NCI-H1694 (cell line): ENCODE measurements around the gene ENO2.

Experiments used
- DNase-seq: peaks from one replicate; lab custom pipeline; 2025; lab: John Stamatoyannopoulos, UW

Gene ENO2

DNA sequence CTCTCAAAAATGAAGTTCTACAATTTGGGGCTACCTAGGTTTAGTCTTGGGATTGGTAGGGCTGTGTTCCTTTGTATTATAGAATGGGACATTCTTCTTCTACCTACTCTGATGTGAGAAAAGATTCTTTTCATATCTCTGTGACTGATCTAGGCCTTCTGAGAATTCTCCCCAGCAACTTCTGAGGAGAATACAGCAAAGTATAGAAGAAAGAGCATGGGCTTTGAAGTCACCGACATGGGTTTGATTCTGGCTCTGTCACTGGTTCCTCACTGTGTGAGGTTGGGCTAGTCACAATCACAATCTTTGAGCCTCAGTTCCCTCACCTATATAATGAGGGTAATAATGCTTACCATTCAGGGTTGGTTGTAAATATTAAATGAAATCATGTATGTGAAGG, 18.4 kb downstream of the ENO2 start:
- no peak for DNase-seq

- DNase-seq, result no peak
These were observed 19.7 kb downstream of the ENO2 start for GRCh38 chr12:6934110-6934509.

- DNase-seq, result no peak
These were observed 21.2 kb downstream of the ENO2 start for GRCh38 chr12:6935371-6936193.

DNA sequence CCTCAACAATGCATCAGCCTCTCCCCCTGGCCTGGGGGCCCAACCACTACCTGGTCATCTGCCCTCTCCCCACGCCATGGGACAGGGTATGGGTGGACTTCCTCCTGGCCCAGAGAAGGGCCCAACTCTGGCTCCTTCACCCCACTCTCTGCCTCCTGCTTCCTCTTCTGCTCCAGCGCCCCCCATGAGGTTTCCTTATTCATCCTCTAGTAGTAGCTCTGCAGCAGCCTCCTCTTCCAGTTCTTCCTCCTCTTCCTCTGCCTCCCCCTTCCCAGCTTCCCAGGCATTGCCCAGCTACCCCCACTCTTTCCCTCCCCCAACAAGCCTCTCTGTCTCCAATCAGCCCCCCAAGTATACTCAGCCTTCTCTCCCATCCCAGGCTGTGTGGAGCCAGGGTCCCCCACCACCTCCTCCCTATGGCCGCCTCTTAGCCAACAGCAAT, 21.8 kb downstream of the ENO2 start:
- DNase-seq, result no peak

DNA sequence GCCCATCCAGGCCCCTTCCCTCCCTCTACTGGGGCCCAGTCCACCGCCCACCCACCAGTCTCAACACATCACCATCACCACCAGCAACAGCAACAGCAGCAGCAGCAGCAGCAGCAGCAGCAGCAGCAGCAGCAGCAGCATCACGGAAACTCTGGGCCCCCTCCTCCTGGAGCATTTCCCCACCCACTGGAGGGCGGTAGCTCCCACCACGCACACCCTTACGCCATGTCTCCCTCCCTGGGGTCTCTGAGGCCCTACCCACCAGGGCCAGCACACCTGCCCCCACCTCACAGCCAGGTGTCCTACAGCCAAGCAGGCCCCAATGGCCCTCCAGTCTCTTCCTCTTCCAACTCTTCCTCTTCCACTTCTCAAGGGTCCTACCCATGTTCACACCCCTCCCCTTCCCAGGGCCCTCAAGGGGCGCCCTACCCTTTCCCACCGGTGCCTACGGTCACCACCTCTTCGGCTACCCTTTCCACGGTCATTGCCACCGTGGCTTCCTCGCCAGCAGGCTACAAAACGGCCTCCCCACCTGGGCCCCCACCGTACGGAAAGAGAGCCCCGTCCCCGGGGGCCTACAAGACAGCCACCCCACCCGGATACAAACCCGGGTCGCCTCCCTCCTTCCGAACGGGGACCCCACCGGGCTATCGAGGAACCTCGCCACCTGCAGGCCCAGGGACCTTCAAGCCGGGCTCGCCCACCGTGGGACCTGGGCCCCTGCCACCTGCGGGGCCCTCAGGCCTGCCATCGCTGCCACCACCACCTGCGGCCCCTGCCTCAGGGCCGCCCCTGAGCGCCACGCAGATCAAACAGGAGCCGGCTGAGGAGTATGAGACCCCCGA, 22.5 kb downstream of the ENO2 start:
- DNase-seq, result peak; percentile 73

- DNase-seq, result peak; percentile 99
These were observed 23.3 kb downstream of the ENO2 start for GRCh38 chr12:6937481-6938352.

- no peak for DNase-seq
These were observed 24.2 kb downstream of the ENO2 start for GRCh38 chr12:6938353-6939190.

DNA sequence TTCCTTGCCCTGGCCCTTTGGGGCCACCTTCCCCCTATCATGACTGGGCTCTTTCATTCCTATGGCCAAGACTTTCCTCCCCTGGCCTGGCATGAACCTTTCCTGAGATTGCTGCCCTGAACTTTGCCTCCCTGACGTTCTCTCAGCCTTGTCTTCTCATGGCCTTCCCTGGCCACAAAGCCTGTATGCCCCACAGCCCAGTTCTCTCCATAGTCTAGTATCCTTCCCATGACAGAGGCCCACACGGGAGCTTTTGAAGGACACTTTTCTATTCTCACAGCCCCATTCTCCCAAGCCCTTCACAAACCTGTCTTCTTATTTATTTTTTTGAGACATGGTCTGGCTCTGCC, 24.8 kb downstream of the ENO2 start:
- no peak for DNase-seq

DNA sequence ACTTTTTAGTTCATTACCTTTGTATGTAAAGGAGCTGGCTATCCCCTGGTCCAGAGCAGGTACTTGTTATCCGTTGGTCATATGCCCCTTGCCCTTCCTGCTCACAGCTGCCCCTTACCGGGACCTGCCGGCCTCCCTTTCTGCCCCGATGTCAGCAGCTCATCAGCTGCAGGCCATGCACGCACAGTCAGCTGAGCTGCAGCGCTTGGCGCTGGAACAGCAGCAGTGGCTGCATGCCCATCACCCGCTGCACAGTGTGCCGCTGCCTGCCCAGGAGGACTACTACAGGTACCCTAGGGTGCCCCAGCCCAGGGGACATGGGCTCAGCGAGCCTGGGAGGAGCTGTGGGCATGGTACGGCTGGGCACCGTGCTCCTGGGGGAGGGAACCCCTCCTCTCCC, 26.9 kb downstream of the ENO2 start:
- DNase-seq, result no peak

DNA sequence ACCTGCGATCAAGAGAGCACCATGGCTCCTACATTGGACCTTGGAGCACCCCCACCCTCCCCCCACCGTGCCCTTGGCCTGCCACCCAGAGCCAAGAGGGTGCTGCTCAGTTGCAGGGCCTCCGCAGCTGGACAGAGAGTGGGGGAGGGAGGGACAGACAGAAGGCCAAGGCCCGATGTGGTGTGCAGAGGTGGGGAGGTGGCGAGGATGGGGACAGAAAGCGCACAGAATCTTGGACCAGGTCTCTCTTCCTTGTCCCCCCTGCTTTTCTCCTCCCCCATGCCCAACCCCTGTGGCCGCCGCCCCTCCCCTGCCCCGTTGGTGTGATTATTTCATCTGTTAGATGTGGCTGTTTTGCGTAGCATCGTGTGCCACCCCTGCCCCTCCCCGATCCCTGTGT, 27.4 kb downstream of the ENO2 start:
- no peak for DNase-seq

- no peak for DNase-seq
These were observed 27.9 kb downstream of the ENO2 start for GRCh38 chr12:6942331-6942665.

DNA sequence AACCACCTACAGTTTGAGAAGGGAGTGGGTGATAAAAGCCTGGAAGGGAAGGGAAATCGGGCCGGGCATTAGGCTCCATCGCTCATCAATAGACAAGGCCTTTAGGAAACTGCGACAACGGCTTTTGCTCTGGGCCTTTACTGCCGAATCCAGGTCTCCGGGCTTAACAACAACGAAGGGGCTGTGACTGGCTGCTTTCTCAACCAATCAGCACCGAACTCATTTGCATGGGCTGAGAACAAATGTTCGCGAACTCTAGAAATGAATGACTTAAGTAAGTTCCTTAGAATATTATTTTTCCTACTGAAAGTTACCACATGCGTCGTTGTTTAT, 29.0 kb downstream of the ENO2 start:
- DNase-seq, result peak; percentile 95

DNA sequence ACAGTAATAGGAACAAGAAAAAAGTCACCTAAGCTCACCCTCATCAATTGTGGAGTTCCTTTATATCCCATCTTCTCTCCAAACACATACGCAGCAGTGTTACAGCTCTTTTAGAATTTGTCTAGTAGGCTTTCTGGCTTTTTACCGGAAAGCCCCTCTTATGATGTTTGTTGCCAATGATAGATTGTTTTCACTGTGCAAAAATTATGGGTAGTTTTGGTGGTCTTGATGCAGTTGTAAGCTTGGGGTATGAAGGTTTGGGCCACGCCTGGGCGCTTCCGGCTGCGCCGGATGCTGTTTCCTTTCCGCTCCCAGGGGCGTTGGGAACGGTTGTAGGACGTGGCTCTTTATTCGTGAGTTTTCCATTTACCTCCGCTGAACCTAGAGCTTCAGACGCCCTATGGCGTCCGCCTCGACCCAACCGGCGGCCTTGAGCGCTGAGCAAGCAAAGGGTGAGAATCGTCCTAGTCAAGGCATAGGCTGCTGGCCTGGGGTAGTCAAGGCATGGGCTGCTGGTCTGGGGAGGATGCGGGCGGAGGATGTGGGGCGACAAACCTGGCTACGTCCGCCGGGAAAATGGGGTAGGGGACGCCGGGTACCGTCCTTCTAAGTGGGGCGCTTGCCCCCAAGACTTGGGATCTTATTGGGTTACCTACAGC, 29.5 kb downstream of the ENO2 start, which contains the start of the genes C12orf57 and RNU7-1:
Gene C12orf57 (plus strand): TSS at position 301 of the 659 bp plus-strand sequence. CDS start 100 bp downstream, at position 401.
Gene RNU7-1 (plus strand): TSS at position 95 of the 659 bp plus-strand sequence.
- DNase-seq, result peak; percentile 99

DNA sequence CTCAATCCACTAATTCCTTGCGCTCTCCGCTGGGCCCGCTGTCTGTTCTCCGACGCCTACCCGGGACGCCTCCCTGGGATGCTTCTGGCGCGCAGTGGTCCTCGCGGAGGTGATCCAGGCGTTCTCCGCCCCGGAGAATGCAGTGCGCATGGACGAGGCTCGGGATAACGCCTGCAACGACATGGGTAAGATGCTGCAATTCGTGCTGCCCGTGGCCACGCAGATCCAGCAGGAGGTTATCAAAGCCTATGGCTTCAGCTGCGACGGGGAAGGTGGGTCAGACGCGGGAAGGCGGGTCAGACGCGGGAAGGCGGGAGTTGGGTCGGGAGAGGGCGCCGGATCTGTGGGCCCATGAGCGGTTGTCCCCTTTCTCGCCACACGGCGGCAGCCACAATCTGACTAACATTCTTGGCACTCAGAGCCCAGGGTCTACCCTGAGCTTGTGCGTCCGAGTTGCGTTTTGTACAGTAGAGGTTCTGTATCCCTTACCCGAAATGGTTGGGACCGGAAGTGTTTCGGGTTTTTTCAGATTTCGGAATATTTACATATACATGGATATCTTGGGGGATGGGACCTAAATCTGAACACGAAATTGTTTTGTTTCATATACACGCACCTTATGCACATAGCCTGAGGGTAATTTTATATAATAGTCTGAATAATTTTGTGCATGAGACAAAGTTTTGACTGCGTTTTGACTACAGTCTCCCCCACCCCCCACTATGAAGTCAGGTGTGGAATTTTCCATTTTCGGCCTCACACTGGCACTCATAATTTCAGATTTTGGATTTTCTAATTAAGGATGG, 30.2 kb downstream of the ENO2 start:
- peak; percentile 95 for DNase-seq

GRCh38 chr12:6945613-6946012, 31.2 kb downstream of the ENO2 start:
- DNase-seq, result no peak

- DNase-seq, result no peak
These were observed 31.9 kb downstream of the ENO2 start for GRCh38 chr12:6946033-6946919.

DNA sequence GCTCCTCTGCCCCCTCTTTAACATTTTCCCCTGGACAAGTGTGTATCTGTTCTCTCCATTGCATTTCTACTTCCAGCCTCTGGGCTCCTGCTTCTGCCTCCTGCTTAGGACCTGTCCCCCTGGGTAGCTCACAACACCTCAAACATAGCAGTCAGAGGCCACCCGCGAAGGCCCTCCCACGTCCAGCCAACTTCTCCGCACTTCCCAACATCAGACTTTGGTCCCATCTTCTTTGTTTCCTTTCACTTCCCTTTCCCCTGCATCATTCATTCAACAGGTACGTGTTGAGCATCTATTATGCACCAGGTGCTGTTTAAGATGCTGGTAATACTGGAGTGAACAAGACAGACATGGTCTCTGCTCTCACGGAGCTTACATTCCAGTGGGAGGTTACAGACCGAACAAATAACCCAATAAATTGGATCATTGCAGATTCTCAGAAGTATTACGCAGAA, 32.6 kb downstream of the ENO2 start:
- no peak for DNase-seq

DNA sequence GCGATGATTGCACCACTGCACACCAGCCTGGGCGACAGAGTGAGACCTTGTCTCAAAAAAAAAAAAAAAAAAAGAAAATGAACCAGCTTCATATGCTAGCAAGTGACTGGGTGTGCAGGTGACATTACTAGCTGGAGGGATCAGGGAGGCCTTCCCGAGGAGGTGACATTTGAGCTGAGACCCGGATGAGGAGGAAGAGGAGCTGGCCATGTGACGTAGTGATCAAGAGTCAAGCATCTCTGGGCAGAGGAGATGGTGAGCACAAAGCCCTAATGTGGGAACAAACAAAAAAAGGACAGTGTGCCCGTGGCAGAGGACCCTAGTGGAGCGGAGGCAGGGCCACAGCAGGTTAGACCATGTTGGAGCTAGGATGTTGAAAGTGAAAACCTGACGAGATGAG, 33.2 kb downstream of the ENO2 start:
- no peak for DNase-seq
